LNCAP (cell line): ENCODE results near the gene CLDND2.

Source experiments
- CTCF ChIP-seq: fragments of 450-650 bp; IDR thresholded peaks from 2 replicates; pipeline ENCODE4 v1.5.1; 2017; ENCODE audit warnings: mild to moderate bottlenecking

CLDND2 gene

GRCh38 chr19:51368366-51369282 lies at the start of gene CLDND2:
TSS of gene CLDND2 (minus strand) at chr19:51369003. CDS start at chr19:51368577, 426 bp downstream.
- no peak for TF ChIP-seq CTCF

GRCh38 chr19:51417810-51418157 lies 49.0 kb upstream of the CLDND2 start:
- no peak for TF ChIP-seq CTCF

- TF ChIP-seq CTCF: no peak
These were observed 48.5 kb upstream of the CLDND2 start, which contains the start of gene SIGLEC10 for GRCh38 chr19:51417107-51417809. TSS of gene SIGLEC10 (minus strand) at chr19:51417642. CDS start at chr19:51417581, 61 bp downstream.

- TF ChIP-seq CTCF: no peak
These were observed 46.4 kb upstream of the CLDND2 start for GRCh38 chr19:51415187-51415586.

- no peak for TF ChIP-seq CTCF
These were observed 42.3 kb upstream of the CLDND2 start for GRCh38 chr19:51410950-51411748.

GRCh38 chr19:51407511-51408131 lies 38.8 kb upstream of the CLDND2 start:
- TF ChIP-seq CTCF: peak; percentile 25; the same call in 1 of the 2 replicates

GRCh38 chr19:51402117-51402516 lies 33.3 kb upstream of the CLDND2 start:
- TF ChIP-seq CTCF: no peak
